ENCODE results near the gene ODAD3.
A peak's percentile ranks its signal among the peaks of the same experiment; 100 is the strongest.
"Not testable (repeated sequence)": the region's sequence is repeated elsewhere in the genome, so short reads cannot be mapped to it uniquely, and the experiment has no call there.

The ODAD3 gene

DNA sequence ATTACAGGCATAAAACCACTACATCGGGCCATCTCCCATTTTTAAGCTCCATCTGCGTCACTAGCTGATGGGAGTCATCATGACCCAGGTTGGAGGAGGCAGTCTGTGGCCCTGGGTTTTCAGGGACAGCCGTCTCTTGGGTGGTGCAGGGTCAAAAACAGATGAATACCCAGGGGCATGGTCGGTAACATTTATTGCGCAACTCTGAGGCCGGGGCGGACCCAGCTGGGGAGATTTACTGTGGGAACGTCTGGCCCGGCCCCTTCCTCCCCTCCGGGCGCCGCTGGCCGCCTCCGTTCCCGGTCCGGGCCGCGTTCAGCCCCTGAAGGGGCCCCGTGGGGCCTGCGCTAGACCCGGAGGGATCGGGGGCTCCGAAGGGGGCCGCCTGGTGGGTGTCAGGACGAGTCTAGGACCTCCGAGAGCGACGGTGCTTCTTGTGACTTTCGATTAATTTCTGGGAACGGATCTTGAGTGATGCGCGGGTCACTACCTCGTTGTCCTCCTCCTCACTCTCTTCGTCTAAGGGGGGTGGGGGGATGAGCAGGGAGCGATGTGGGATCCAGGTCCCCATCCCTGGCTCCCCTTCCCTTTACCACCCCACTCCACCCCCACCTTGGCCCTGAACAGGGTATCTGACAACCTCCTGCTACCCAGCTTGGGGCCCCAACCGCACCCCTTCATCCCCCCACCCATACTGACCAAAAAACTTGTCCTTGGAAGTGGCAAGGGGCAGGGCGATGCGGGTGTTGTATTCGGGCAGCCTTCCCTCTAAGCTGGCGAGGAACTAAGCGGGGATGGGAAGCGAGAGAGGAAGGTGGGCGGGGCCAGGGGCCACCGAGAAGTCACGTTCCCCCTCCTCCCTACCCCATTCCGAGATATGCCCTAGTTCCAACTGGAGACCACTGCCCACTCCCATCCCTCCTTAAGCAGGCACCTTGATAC is 14.2 kb downstream of the ODAD3 start:
- no peak for DNase-seq (ENCODE audit: low read depth, low spot score)
- Histone ChIP-seq H3K4me1 (ENCODE audit: control insufficient read depth, insufficient read depth, low read length) (peaks cover 2% of the 10 kb centered on the region), H3K27me3 (ENCODE audit: control insufficient read depth, insufficient read depth, low read length) (no peaks in the 10 kb centered on the region), H3K9me3 (ENCODE audit: control insufficient read depth, insufficient read depth, low read length) (no peaks in the 10 kb centered on the region), H3K36me3 (ENCODE audit: control insufficient read depth, insufficient read depth, low read length) (no peaks in the 10 kb centered on the region), H3K27ac (ENCODE audit: low read length) (no peak overlapping the region), H3K4me3 (ENCODE audit: low read length) (peak overlapping the region; percentile 55; the same call in 1 of the 2 replicates)
- WGBS (ENCODE audit: insufficient coverage, insufficient read length), result no CpG with 5 or more reads among the region's 46 CpGs

DNA sequence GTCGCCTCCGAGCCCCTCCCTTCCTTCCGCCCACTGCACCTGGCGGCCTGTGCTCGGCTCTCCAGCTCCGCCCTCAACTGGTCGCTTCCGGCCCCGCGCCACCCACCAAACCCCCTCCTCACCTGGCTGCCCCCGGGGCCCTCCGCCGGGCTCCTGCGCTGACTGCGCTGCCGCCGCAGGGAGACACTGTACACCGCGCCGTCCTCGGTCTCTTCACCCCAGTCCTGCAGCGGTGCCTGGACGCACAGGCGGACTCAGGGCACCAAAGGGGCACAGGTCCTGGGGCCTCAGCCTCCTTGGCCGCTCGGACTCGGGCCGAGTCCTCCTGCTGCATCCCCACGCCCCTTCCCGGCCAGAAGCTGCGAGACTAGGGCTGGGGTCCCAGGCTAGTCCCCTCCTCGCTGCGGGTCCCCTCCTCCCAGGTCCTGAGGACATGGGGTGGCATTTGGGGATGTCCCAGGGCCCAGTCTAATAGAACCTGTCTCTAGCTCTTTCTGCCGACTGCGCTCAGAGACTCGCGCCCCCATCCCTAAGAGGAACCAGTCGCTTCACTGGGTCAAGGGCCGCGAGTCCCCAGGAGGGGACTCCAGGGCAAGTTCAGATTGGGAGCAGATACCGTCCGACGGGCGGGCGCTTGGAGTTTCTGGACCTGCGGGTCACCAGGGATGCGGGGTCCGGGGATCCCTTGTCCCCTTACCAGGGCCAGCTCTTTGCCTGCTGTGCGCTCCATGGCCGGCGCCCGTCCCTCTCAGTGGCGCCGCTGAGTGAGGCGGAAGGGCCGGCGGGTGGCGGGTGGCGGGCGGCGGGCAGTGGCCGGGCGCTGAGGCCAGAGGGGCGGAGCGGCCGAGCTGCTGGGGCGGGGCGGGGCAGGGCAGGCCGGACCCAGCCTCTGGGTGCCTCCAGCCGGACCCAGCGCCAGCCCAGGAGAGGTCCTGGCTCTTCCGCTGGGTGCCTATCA is 16.1 kb downstream of the ODAD3 start, which contains the start of gene RGL3:
Gene RGL3, minus strand, starts transcription at position 766 of the 958 bp plus-strand sequence. Its CDS starts 36 bp downstream, at position 730.
- WGBS (ENCODE audit: insufficient coverage, insufficient read length), result no CpG with 5 or more reads among the region's 72 CpGs
- Histone ChIP-seq H3K27me3 (ENCODE audit: control insufficient read depth, insufficient read depth, low read length) (no peaks in the 10 kb centered on the region), H3K9me3 (ENCODE audit: control insufficient read depth, insufficient read depth, low read length) (no peaks in the 10 kb centered on the region), H3K36me3 (ENCODE audit: control insufficient read depth, insufficient read depth, low read length) (no peaks in the 10 kb centered on the region), H3K4me3 (ENCODE audit: low read length) (peak within 1 kb of the TSS; percentile 62; the same call in 1 of the 2 replicates), H3K27ac (ENCODE audit: low read length) (no peak within 1 kb of the TSS), H3K4me1 (ENCODE audit: control insufficient read depth, insufficient read depth, low read length) (peaks cover 2% of the 10 kb centered on the region)
- peak; percentile 89 for DNase-seq (ENCODE audit: low read depth, low spot score)

DNA sequence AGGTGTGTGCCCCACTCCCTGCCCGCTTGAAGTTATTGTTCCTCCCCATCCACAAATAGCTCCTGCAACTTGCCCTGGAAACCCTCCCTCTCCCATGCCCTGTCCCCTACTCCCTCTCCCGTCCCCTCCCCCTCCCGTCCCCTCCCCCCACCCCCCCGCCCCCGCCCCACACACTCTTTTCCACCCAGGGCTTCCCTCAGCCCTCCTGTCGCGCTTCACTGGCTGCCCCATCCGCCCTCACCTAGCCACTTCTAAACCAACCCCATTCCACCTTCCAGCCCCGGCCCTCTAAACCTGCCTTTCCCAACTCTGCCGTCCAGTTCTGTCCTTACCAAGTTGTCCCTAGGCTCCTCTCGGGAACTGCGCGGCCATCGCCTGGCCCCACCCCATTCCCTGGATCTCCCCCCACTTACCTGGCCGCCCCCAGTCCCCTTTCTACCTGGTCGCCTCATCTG is 16.8 kb downstream of the ODAD3 start:
- Histone ChIP-seq H3K4me3 (ENCODE audit: low read length) (peak overlapping the region; percentile 62; the same call in 1 of the 2 replicates), H3K9me3 (ENCODE audit: control insufficient read depth, insufficient read depth, low read length) (no peaks in the 10 kb centered on the region), H3K4me1 (ENCODE audit: control insufficient read depth, insufficient read depth, low read length) (peaks cover 2% of the 10 kb centered on the region), H3K27me3 (ENCODE audit: control insufficient read depth, insufficient read depth, low read length) (no peaks in the 10 kb centered on the region), H3K36me3 (ENCODE audit: control insufficient read depth, insufficient read depth, low read length) (no peaks in the 10 kb centered on the region), H3K27ac (ENCODE audit: low read length) (no peak overlapping the region)
- no peak for DNase-seq (ENCODE audit: low read depth, low spot score)
- no CpG with 5 or more reads among the region's 16 CpGs for WGBS (ENCODE audit: insufficient coverage, insufficient read length)

DNA sequence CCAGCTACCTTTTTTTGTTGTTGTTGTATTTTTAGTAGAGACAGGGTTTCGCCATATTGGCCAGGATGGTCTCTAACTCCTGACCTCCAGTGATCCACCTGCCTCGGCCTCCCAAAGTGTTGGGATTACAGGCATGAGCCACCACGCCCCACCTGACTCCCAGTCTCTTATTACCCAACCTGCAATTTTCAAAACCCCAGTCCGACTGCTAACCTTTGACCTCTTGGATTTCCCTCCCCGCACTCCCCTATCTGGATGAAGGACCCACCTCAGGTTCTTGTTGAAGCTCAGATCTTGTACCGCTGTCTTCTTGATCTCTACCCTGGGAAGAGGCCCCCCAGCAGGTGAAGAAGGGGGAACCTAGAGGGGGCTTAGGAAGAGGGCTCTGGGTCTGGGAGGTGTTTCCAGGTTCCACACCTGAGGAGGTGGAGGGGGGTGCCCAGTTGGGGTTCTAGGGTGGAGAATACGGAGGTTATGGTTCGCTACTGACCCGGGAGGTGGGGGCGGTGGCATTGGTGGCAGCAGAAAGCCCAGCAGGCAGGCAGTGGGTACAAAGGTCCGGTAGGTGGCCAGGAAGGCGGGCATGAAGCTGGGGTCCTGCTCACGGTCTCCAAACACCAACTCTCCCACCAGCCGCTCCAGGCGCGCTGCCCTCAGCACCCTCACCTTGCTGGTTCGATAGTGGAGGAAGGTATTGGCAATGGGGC is 18.4 kb downstream of the ODAD3 start:
- no peaks in the 10 kb centered on the region for H3K9me3 ChIP-seq (ENCODE audit: control insufficient read depth, insufficient read depth, low read length)
- H3K4me3 ChIP-seq (ENCODE audit: low read length), result no peak overlapping the region
- no peaks in the 10 kb centered on the region for H3K27me3 ChIP-seq (ENCODE audit: control insufficient read depth, insufficient read depth, low read length)
- peaks cover 2% of the 10 kb centered on the region for H3K4me1 ChIP-seq (ENCODE audit: control insufficient read depth, insufficient read depth, low read length)
- no peaks in the 10 kb centered on the region for H3K36me3 ChIP-seq (ENCODE audit: control insufficient read depth, insufficient read depth, low read length)
- no peak for DNase-seq (ENCODE audit: low read depth, low spot score)
- no peak overlapping the region for H3K27ac ChIP-seq (ENCODE audit: low read length)
- WGBS (ENCODE audit: insufficient coverage, insufficient read length), result no CpG with 5 or more reads among the region's 17 CpGs

DNA sequence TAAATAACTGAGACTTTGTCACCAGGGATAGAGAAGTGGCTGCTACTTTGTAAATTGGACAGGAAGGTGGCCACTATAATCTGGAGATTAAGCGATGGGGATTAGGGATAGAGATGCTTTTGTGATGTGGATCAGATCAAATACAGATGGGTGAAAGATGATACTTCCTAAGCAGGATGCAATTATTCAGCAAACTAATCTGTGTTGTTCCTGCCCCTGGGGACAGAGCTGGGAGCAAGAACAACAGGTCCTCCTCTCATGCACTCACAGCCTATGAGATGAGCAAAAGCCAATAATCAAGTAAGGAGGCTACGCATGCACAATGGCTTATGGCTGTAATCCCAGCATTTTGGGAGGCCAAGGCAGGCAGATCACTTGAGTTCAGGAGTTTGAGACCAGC is 20.4 kb downstream of the ODAD3 start:
- Histone ChIP-seq H3K4me1 (ENCODE audit: control insufficient read depth, insufficient read depth, low read length) (no peaks in the 10 kb centered on the region), H3K27me3 (ENCODE audit: control insufficient read depth, insufficient read depth, low read length) (no peaks in the 10 kb centered on the region), H3K9me3 (ENCODE audit: control insufficient read depth, insufficient read depth, low read length) (no peaks in the 10 kb centered on the region), H3K27ac (ENCODE audit: low read length) (no peak overlapping the region), H3K36me3 (ENCODE audit: control insufficient read depth, insufficient read depth, low read length) (no peaks in the 10 kb centered on the region), H3K4me3 (ENCODE audit: low read length) (no peak overlapping the region)
- DNase-seq (ENCODE audit: low read depth, low spot score), result no peak
- 100% methylated on average over 1 of the region's 2 CpGs for WGBS (ENCODE audit: insufficient coverage, insufficient read length)

DNA sequence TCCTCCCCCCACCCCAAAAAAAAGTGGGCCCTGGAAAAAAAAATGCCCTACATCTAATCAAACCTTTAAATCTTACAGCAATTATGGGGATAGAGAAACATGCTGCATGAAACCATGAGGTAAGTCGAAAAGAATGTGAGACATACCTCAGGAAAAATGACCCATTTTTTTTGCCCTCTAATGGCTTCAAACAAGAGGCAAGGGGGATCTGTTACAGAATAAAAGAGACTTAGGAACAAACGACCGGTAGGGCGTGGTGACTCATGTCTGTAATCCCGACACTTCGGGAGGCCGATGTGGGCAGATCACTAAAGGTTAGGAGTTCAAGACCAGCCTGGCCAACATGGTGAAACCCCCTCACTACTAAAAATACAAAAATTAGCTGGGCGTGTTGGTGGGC is 24.2 kb downstream of the ODAD3 start:
- WGBS (ENCODE audit: insufficient coverage, insufficient read length), result no CpG with 5 or more reads among the region's 8 CpGs

DNA sequence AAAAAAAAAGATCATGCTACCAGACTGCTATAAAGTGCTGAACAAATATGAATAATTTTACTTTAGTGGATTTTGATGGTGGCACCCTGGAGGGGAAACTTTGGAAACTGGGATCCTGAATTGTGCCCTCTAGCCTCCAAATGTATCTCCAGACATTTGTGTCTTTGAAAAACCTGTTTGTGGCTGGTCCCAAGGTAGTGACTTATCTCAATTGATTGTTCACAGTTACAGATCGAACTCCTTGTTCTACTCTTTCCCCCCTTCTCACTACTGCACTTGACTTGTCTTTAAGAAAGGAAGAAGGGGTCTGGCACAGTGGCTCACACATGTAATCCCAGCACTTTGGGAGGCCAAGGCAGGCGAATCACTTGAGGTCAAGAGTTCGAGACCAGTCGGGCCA is 26.3 kb downstream of the ODAD3 start:
- no peak for DNase-seq (ENCODE audit: low read depth, low spot score)
- no CpG with 5 or more reads among the region's 4 CpGs for WGBS (ENCODE audit: insufficient coverage, insufficient read length)
- H3K4me3 ChIP-seq (ENCODE audit: low read length), result no peak overlapping the region
- peaks cover 5% of the 10 kb centered on the region; the same call in 1 of the 2 replicates for H3K36me3 ChIP-seq (ENCODE audit: control insufficient read depth, insufficient read depth, low read length)
- no peaks in the 10 kb centered on the region for H3K27me3 ChIP-seq (ENCODE audit: control insufficient read depth, insufficient read depth, low read length)
- no peaks in the 10 kb centered on the region for H3K9me3 ChIP-seq (ENCODE audit: control insufficient read depth, insufficient read depth, low read length)
- no peaks in the 10 kb centered on the region for H3K4me1 ChIP-seq (ENCODE audit: control insufficient read depth, insufficient read depth, low read length)
- H3K27ac ChIP-seq (ENCODE audit: low read length), result no peak overlapping the region

More for the DNA sequence above, 24.2 kb downstream of the ODAD3 start:
- no peak for DNase-seq (ENCODE audit: low read depth, low spot score)
- no peaks in the 10 kb centered on the region for H3K9me3 ChIP-seq (ENCODE audit: control insufficient read depth, insufficient read depth, low read length)
- H3K36me3 ChIP-seq (ENCODE audit: control insufficient read depth, insufficient read depth, low read length), result 0 out of 2 replicates have a peak, but pooled peaks cover 3% of the 10 kb centered on the region
- no peak overlapping the region for H3K27ac ChIP-seq (ENCODE audit: low read length)
- no peaks in the 10 kb centered on the region for H3K4me1 ChIP-seq (ENCODE audit: control insufficient read depth, insufficient read depth, low read length)
- H3K27me3 ChIP-seq (ENCODE audit: control insufficient read depth, insufficient read depth, low read length), result no peaks in the 10 kb centered on the region
- no peak overlapping the region for H3K4me3 ChIP-seq (ENCODE audit: low read length)

DNA sequence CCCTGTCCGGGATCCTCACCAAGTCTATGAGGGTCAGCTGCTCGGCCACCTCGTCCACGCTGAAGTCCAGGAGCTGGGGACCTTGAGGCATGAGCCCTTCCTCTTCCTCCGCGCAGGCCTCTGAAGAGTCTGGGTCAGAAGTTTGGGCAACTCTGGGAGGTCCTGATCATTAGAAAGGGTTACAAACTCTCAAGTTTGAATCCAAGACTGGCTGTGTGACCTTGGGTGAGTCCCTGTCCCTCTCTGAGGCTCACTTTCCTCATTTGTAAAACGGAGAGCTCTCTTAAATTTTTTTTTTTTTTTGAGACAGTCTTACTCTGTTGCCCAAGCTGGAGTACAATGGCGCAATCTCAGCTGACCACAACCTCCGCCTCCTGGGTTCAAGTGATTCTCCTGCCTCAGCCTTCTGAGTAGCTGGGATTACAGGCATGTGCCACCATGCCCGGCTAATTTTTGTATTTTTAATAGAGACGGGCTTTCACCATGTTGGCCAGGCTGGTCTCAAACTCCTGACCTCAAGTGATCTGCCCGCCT is 28.2 kb downstream of the ODAD3 start:
- no CpG with 5 or more reads among the region's 12 CpGs for WGBS (ENCODE audit: insufficient coverage, insufficient read length)
- not testable (repeated sequence) for H3K36me3 ChIP-seq (ENCODE audit: control insufficient read depth, insufficient read depth, low read length); H3K27me3 ChIP-seq (ENCODE audit: control insufficient read depth, insufficient read depth, low read length); H3K4me1 ChIP-seq (ENCODE audit: control insufficient read depth, insufficient read depth, low read length); H3K9me3 ChIP-seq (ENCODE audit: control insufficient read depth, insufficient read depth, low read length); H3K4me3 ChIP-seq (ENCODE audit: low read length); H3K27ac ChIP-seq (ENCODE audit: low read length); DNase-seq (ENCODE audit: low read depth, low spot score)

GRCh38 chr19:11405846-11406643 is 28.9 kb downstream of the ODAD3 start:
- no CpG with 5 or more reads among the region's 44 CpGs for WGBS (ENCODE audit: insufficient coverage, insufficient read length)
- no peak overlapping the region for H3K4me3 ChIP-seq (ENCODE audit: low read length)

More at GRCh38 chr19:11405846-11406643, 28.9 kb downstream of the ODAD3 start:
- Histone ChIP-seq H3K36me3 (ENCODE audit: control insufficient read depth, insufficient read depth, low read length) (peaks cover 7% of the 10 kb centered on the region; the same call in 1 of the 2 replicates), H3K9me3 (ENCODE audit: control insufficient read depth, insufficient read depth, low read length) (no peaks in the 10 kb centered on the region), H3K27me3 (ENCODE audit: control insufficient read depth, insufficient read depth, low read length) (no peaks in the 10 kb centered on the region), H3K27ac (ENCODE audit: low read length) (no peak overlapping the region), H3K4me1 (ENCODE audit: control insufficient read depth, insufficient read depth, low read length) (no peaks in the 10 kb centered on the region)
- DNase-seq (ENCODE audit: low read depth, low spot score), result no peak

All from iPS DF 6.9 (cell line).